Umbilical cord (tissue), 2 donors: Measurements from ENCODE around the gene P4HA1. TPM values are rescaled to one million over a fixed set of nuclear protein-coding genes. Genes with fewer than 3 reads are reported as not detected.
A peak's percentile ranks its signal among the peaks of the same experiment; 100 is the strongest.
"Not testable (repeated sequence)": the region's sequence is repeated elsewhere in the genome, so short reads cannot be mapped to it uniquely, and the experiment has no call there.

ENCODE experiments used
- DNase-seq: peaks from one replicate; pipeline ENCODE4 v3.0.0-alpha.2; 2015; ENCODE audit warnings: low spot score
- total RNA-seq: library from RNA; depleted of rRNA; stranded (reverse); fragments of >200 nt; gene quantifications from one replicate; pipeline ENCODE4 v1.2.3, GENCODE V29; 2014; ENCODE audit warnings: low replicate concordance; ENCODE audit not compliant: insufficient read depth

Gene P4HA1
- total RNA-seq, 1 donor from 2014 or later, result 288 TPM

DNA sequence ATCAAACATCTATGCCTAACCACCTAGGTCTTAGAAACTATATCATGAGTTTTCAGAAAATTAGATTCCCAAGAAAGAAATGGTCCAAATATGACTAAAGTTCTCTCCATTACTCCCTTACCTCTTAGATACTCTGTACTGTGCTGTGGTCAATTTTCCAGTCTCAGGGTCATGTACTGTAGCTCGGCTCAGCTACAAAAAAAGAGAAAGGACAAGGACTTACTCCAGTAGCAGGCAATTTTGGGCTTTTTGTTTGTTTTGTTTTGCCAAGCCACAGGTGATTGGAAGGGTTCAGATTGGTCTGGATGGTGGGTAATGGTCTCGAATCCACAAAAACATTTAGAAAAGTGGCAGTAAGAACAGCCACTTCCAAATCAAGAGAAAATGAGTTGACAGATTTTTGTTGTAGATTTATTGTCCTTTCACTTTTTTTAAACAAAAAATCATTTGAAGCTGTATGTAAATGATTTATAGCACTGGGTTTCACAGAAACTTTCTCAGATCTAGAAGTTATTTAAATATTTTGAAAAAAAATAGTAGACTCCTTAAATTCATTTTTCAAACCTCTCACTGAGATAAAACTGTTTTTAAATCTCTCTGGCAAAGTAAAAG is 52.8 kb downstream of the P4HA1 start:
- DNase-seq, result no peak

DNA sequence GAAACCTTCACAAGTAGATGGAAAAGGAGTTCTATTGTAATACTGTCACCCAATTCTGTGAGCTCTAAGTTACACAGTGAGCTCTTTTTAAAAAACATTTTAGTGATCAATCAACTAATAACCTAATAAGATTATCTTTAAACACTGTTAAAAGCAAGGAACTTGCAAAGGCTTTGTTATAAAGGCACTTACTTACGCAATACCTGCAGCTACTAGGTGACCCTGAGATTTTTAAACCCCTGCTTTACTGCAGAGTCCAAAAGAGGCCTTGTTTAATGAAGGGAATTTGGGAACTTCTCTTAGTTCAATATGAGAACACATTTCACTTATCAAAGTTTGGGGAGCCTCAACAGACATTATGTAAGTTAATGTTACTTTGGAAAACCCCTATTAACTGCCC is 53.3 kb downstream of the P4HA1 start:
- DNase-seq, result no peak

DNA sequence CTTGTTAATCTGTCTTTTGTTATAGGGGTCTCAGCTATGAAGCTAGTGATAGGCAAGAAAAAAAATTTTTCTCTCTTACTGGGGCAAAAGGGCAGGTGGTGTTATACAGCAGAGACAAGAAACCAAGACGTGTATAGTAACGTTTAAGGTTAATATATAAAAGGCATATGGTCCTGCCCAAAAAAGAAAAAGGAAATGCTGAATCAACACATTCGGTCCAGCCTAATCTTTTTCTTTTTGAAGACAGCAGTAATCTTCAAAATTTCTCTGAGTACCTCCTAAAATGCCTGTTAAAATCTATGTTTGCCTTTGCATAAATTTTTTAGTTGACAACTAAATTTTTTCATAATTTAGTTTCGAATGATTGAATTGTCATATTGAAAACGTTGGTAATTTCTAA is 54.5 kb downstream of the P4HA1 start:
- DNase-seq, result no peak

DNA sequence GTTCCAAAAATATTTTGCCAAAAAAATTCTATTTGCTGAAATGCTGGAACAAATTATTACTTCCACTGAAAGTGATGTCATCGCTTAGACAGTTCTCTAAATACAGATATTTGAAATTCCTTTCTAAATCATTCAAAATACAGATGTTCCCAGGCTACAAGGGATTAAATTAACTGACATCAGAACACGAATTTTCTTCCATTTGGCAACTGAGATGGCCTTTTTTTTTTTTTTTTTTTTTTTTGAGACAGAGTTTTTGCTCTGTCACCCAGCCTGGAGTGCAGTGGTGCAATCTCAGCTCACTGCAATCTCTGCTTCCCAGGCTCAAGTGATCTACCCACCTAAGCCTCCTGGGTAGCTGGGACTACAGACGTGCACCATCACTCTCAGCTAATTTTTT is 57.0 kb downstream of the P4HA1 start:
- peak; percentile 14 for DNase-seq

DNA sequence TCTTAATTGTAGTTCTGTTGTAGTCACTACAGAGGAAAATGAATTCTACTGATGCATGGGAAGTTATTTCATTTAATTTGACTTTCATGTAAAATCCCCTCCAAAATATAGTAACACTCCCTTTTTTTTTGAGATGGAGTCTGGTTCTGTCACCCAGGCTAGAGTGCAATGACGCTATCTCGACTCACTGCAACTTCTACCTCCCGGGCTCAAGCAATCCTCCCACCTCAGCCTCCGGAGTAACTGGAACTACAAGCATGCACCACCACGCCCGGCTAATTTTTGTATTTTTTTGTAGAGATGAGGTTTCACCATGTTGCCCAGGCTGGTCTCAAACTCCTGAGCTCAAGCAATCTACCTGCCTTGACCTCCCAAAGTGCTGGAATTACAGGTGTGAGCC is 60.4 kb downstream of the P4HA1 start:
- not testable (repeated sequence) for DNase-seq

DNA sequence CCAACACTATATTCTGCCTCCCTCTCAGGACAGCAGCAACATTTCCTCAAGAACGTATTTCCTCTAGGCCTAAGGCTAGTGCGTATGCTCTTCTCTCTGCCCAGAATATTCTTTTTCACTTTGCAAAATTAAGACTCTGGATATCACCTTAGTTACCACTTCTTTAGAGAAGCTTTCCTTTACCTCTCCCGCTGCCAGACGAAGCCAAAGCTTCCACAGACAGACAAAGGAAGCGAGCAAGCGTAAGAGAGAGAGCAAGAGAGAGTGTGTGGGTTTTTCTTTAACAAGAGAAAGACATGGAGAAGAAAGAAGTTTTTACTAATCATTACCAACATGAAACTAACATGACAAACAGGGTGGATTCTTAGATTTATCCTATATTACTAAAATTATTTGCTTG is 64.1 kb downstream of the P4HA1 start:
- no peak for DNase-seq

DNA sequence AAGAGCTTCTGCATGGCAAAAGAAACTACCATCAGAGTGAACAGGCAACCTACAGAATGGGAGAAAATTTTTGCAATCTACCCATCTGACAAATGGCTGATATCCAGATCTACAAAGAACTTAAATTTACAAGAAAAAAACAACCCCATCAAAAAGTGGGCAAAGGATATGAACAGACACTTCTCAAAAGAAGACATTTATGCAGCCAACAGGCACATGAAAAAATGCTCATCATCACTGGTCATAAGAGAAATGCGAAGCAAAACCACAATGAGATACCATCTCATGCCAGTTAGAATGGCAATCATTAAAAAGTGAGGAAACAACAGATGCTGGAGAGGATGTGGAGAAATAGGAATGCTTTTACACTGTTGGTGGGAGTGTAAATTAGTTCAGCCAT is 70.0 kb downstream of the P4HA1 start:
- DNase-seq, result not testable (repeated sequence)

DNA sequence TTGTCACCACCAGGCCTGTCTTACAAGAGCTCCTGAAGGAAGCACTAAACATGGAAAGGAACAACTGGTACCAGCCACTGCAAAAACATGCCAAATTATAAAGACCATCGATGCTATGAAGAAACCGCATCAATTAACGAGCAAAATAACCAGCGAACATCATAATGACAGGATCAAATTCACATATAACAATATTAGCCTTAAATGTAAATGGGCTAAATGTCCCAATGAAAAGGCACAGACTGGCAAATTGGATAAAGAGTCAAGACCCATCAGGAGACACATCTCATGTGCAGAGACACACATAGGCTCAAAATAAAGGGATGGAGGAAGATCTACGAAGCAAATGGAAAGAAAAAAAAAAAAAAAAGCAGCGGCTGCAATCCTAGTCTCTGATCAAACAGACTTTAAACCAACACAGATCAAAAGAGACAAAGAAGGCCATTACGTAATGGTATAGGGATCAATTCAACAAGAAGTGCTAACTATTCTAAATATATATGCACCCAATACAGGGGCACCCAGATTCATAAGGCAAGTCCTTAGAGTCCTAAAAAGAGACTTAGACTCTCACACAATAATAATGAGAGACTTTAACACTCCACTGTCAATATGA is 73.1 kb downstream of the P4HA1 start:
- DNase-seq, result not testable (repeated sequence)

DNA sequence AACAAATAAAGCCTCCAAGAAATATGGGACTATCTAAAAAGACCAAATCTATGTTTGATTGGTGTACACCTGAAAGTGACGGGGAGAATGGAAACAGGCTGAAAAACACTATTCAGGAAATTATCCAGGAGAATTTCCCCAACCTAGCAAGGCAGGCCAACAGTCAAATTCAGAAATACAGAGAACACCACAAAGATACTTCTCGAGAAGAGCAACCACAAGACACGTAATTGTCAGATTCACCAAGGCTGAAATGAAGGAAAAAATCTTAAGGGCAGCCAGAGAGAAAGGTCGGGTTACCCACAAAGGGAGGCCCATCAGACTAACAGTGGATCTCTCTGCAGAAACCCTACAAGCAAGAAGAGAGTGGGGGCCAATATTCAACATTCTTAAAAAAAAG is 73.7 kb downstream of the P4HA1 start:
- DNase-seq, result not testable (repeated sequence)

DNA sequence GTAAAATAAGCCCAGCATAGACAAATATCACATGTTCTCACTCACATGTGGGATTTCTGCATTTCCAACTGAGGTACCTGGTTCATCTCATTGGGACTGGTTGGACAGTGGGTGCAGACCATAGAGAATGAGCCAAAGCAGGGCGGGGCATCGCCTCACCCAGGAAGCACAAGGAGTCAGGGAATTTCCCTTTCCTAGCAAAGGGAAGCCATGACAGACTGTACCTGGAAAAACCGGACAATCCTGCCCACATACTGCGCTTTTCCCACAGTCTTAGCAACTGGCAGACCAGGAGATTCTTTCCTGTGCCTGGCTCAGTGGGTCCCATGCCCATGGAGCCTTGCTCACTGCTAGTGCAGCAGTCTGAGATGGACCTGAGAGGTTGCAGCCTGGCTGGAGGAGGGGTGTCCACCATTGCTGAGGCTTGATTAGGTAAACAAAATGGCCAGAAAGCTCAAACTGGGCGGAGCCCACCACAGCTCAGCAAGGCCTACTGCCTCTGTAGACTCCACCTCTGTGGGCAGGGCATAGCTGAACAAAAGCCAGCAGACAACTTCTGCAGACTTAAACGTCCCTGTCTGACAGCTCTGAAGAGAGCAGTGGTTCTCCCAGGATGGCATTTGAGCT is 75.0 kb downstream of the P4HA1 start:
- DNase-seq, result not testable (repeated sequence)

DNA sequence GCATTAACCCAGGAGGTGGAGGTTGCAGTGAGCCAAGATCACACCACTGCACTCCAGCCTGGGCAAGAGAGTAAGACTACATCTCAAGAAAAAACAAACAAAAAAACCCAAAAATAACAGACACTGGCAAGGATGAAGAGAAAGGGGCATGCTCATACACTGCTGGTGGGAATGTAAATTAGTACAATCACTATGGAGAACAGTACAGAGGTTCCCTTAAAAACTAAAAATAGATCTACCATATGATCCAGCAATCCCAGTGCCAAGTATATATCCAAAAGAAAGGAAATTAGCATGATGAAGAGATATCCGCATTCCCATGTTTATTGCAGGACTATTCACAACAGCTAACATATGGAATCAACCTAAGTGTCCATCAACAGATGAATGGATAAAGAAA is 75.6 kb downstream of the P4HA1 start:
- DNase-seq, result no peak

DNA sequence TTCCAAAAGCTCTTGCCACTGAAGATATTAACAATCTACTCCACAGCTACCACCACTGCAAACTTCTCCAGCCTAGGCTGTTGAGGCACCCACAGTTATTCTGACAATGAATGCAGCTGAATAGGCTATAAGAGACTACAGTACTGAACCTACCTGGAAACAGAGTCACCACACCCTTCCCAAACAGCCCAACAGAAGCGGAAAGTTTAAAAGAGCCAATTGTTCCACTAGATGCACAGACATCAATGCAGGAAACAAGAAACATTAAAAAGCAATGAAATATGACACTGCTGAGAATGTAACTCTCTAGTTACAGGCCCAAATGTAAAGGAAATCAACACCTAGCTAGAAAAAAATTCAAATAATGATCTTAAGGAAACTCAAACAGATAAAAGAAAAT is 77.6 kb downstream of the P4HA1 start:
- no peak for DNase-seq

DNA sequence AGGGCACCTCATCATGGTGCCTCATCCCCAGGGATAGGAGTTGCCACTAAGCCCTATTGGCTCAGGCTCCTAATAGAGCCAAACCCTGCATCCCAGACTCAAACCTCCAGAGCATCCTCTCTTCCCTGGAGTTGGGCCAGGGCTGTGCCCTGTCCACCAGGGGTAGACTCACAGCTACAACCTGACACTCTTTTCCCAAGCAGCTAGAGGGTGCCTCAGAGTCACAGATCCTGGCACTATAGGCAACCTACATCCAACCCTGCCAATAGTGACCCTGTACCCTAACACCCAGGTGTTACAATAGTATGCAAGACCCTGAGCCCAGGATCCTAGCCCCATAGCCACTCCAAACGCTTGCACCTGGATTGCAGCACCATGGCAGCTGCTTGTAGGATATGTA is 78.0 kb downstream of the P4HA1 start:
- DNase-seq, result no peak

DNA sequence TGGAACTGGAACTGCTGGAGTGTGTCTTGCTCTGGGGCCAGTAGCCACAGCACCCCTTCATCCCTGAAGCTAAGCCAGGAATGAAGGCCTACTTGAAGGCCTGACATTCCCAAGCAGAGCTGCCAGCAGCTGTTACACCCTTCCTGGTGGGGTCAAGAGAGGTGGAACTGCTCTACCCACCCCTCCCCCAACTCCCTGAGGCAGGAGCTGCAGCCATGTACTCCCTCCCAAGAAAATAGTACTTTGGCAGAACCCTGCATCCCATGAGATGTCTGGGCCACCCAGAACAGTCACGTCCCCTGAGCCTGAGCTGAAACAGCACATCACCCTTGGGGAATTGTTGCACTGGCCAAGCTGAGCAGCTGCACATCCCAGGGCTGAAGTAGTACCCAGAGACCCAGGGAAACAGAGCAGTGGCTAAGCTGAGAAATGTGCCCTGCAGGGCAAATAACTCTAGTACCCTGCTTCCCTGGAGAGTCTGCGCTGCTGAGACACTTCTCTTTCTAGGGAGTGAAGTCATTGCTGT is 78.6 kb downstream of the P4HA1 start:
- DNase-seq, result no peak

DNA sequence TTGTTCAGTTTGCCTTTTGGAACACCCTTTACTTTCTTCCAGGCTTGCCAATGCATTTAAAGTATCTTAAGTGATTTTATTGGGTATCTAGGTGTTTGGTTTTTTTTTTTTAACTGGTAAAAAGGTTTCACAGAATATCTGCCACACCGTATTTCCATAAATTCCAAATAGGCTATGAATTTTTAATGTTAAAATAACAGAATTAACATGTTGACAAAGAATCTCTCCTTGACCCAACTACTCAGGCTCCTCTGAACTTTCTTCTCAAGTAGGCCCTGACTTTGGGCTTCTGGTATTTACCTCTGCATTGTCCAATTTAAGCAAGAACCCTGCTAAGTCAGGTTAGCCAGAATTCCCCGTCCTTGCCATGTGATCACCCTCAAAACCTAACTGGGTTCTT is 80.9 kb downstream of the P4HA1 start:
- no peak for DNase-seq

DNA sequence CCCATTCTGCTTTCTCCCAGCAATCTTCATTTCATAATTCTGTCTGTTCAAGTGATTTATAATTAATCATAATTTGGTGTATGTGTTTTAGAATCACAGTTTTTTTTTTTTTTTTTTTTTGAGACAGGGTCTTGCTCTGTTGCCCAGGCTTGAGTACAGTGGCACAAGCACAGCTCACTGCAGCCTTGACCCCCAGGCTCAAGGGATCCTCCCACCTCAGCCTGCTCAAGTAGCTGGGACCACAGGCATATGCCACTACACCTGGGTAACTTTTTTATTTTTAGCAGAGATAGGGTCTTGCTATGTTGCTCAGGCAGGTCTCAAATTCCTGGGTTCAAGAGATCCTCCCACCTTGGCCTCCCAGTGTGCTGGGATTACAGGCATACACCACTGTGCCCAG is 92.8 kb downstream of the P4HA1 start:
- DNase-seq, result no peak

DNA sequence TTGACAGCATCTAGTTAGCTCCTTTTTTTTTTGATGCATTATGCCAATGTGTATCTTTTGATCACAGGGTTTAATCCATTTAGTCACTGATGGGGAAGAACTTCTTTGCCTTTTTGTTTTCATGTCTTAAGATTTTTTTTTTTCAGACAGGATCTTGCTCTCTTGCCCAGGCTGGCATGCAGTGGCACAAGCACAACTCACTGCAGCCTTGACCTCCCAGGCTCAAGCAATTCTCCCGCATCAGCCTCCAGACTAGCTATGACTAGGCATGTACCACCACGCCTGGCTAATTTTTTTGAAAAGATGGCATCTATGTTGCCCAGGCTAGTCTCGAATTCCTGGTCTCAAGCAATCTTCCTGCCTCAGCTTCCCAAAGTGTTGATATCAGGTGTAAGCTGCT is 95.7 kb downstream of the P4HA1 start:
- DNase-seq, result no peak

DNA sequence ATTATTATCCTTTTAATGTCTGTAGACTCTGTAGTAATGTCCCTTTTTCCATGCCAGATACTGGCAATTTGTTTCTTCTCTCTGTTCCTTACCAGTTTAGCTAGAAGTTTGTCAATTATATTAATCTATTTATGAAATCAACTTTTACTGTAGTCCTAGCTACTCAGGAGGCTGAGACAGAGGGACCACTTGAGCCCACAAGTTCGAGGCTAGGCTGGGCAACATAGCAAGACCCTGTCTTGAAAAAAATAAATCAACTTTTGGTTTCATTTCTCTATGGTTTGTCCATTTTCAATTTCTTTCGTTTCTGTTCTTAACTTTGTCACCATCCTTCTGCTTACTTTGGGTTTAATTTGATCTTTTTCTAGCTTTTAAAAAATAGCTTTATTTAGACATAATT is 99.6 kb downstream of the P4HA1 start:
- no peak for DNase-seq

DNA sequence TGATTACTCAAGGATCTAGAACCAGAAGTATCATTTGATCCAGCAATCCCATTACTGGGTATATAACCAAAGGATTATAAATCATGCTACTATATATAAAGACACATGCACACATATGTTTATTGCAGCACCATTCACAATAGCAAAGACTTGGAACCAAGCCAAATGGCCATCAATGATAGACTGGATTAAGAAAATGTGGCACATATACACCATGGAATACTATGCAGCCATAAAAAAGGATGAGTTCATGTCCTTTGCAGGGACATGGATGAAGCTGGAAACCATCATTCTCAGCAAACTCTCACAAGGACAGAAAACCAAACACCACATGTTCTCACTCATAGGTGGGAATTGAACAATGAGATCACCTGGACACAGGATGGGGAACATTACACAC is 101.2 kb downstream of the P4HA1 start:
- not testable (repeated sequence) for DNase-seq

DNA sequence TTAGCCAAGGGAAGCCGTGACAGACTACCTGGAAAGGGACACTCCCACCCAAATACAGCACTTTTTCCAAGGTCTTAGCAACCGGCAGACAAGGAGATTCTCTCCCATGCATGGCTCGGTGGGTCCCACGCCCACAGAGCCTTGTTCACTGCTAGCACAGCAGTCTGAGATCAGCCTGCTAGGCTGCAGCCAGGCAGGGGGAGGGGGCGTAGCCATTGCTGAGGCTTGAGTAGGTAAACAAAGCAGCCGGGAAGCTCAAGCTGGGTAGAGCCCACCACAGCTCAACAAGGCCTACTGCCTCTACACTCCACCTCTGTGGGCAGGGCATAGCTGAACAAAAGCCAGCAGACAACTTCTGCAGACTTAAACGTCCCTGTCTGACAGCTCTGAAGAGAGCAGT is 106.9 kb downstream of the P4HA1 start:
- not testable (repeated sequence) for DNase-seq

DNA sequence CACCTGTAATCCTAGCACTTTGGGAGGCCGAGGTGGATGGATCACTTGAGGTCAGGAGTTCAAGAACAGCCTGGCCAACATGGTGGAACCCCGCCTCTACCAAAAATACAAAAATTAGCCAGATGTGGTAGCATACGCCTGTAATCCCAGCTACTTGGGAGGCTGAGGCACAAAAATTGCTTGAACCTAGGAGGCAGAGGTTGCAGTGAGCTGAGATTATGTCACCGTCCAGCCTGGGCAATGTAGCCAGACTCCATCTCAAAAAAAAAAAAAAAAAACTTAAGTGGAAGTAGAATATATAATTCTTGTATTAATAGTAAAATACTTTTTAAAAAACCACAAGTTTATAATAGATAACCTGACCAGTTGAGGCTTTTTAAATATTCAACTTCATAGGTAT is 112.0 kb downstream of the P4HA1 start:
- not testable (repeated sequence) for DNase-seq

DNA sequence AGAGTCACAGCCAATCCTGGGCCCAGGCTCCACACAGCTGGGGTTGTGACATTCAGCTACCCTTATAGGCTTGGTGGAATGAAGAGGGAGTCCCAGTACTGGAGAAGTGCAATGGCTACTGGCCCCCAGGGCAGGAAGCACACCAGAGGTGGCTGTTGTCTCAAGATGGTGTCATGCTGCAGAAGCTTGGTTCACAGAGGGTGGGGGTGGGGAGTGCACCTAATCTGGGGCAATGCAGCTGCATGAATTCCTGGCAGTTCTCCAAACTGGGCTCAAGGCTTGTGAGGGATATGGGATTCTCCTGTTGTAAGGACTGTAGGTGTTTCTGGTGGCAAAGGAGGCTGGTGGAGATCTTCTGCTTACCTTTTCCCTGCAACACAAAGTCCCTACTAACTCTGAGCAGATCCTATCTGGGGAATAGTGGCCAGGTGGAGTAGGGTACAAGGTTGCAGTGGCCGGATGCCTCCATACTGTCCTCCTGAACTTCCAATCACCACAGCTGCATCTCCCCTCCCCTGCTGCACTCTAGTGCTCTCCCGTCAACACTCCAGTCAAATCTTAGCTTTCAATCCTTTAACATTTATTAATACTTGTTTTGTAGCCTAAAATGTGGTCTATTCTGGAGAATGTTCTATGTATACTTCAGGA is 114.7 kb downstream of the P4HA1 start:
- no peak for DNase-seq
